GM10847 (cell line): ENCODE results near the gene ADAMTS12.

Experiments used
- POLR2A ChIP-seq: IDR thresholded peaks from 2 replicates; pipeline ENCODE4 v1.6.1; 2011; ENCODE audit not compliant: insufficient read length; ENCODE audit errors: extremely low read depth

The ADAMTS12 gene

GRCh38 chr5:33475706-33476105 lies 416.1 kb downstream of the ADAMTS12 start:
- TF ChIP-seq POLR2A = no peak

DNA sequence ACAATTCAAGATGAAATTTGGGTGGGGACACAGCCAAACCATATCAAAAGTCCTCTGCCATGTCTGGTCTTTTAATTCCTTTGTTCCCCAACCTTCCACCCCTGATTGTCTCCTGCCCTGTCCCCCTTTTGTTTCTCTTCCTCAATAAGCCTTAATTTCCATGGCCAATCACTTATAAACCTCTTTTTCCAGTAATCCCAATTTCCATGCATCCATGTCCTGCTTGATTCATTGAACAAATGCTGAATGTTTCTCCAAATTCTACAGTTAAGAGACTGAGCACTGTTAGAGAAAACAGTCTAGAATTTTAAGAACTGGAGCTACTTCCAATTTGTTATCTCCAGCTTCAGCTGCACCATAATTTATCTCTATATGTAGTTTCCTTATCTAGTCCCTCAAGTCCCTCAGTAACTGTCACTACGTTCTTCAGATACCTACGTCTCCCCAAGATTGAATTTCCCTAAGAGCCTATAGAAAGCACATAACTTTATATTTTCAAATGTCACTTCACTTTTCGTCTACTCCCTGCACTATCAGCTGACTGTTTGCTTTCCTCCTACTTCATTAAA lies 416.8 kb downstream of the ADAMTS12 start:
- TF ChIP-seq POLR2A = no peak

DNA sequence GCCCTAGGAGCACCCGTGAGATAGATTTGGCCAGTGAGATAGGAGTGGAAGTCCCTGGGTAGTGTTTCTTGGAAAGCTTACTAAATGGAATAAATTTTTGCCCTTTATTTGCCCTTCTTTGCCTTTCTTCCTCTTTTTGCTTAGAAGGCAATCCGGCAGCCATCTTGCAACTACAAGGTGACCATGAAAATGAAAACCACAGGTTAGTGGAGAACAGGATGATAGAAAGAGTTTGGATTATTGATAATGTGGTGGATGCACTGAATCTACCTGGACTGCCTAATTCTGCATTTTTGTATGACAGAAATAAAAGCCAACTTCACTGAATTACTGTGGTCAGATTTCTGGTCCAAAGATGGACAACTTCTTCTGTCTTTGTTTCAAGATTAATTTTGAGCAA lies 417.8 kb downstream of the ADAMTS12 start:
- TF ChIP-seq POLR2A = no peak
